Measurements from ENCODE around the gene ATP5IF1. TPM values are rescaled to one million over a fixed set of nuclear protein-coding genes. Genes with fewer than 3 reads are reported as not detected.

Gene ATP5IF1
- total RNA-seq, 4 donors from 2014 or later, result 131 to 503 (median 344) TPM

DNA sequence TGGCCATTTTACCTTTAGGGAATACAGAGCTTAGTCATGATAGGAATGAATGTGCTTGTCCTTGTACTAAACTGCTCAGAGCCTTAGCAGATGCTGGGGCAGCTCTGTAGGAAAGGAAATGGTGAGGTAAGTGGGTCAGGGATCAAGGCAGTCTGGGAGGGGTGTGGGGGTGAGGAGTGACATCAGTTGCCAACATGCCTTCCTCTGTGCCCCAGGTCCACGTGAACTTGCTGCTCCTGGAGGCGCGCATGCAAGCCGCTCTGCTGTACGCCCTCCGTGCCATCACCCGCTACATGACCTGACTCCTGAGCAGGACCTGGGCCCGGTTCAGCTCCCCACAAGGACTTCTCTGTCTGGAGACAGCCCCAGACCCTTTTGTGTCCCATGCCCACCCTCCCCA, 44.6 kb downstream of the ATP5IF1 start:
- H3K4me3 ChIP-seq, result no peak overlapping the region
- in situ Hi-C loops (cut with MboI; ENCODE audit: low pct_ligation_motif_present in 1 of 4, low pct_unique_long_range_greater_than_20kb in 1 of 4, low sequenced_read_pairs in 3 of 4), result no loop called here
- WGBS, 2 donors (ENCODE audit: low coverage in 1 of 2), result 80 to 86% methylated on average over 1 to 5 of the region's 8 CpGs

DNA sequence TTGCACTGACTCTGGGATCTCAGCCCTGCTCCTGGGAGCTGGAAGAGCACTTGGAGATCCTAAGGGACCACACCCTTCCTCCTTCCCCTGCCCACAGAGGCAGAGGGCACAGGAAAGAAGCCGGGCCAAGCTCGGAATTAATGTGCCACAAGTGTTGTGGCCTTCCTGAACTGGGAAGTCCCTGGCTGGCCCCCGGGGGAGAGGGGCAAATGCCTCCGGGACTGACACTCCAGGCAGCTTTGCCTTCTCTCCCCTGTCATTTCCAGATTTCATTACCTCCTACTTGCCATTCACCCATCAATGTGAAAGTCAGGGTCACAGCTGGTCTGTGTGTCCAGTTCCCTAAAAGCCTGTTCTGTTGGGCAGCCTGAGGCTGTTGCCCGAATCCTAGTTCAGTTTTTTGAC, 45.1 kb downstream of the ATP5IF1 start:
- peaks cover 0 to 26% (median 19%) of the 10 kb centered on the region in 4 donors for H3K4me1 ChIP-seq
- intact Hi-C loops (cut with DNase I; ENCODE audit: low total_unique reads) (no loop called here), in situ Hi-C loops (cut with MboI; ENCODE audit: low pct_ligation_motif_present in 1 of 4, low pct_unique_long_range_greater_than_20kb in 1 of 4, low sequenced_read_pairs in 3 of 4) (no loop called here)
- peak overlapping the region; percentile 55 to 74 (median 66) for H3K27ac ChIP-seq
- no peak for DNase-seq
- peaks cover 0 to 32% (median 15%) of the 10 kb centered on the region in 4 donors for H3K36me3 ChIP-seq
- no peaks in the 10 kb centered on the region for H3K27me3 ChIP-seq
- TF ChIP-seq POLR2A (IDR thresholded peaks at IDR 0.05), result no peak
- TF ChIP-seq POLR2AphosphoS5 (IDR thresholded peaks at IDR 0.05), result no peak
- TF ChIP-seq, protein P1, sequence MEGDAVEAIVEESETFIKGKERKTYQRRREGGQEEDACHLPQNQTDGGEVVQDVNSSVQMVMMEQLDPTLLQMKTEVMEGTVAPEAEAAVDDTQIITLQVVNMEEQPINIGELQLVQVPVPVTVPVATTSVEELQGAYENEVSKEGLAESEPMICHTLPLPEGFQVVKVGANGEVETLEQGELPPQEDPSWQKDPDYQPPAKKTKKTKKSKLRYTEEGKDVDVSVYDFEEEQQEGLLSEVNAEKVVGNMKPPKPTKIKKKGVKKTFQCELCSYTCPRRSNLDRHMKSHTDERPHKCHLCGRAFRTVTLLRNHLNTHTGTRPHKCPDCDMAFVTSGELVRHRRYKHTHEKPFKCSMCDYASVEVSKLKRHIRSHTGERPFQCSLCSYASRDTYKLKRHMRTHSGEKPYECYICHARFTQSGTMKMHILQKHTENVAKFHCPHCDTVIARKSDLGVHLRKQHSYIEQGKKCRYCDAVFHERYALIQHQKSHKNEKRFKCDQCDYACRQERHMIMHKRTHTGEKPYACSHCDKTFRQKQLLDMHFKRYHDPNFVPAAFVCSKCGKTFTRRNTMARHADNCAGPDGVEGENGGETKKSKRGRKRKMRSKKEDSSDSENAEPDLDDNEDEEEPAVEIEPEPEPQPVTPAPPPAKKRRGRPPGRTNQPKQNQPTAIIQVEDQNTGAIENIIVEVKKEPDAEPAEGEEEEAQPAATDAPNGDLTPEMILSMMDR (IDR thresholded peaks at IDR 0.05), result no peak
- TF ChIP-seq EP300 (IDR thresholded peaks at IDR 0.05; ENCODE audit: low read depth), result no peak
- no peaks in the 10 kb centered on the region for H3K9me3 ChIP-seq
- no peak overlapping the region for H3K4me3 ChIP-seq
- 78 to 80% methylated on average over 1 to 5 of the region's 5 CpGs for WGBS, 2 donors (ENCODE audit: low coverage in 1 of 2)

More for the DNA sequence above, 44.6 kb downstream of the ATP5IF1 start:
- Histone ChIP-seq H3K36me3 (peaks cover 0 to 36% (median 18%) of the 10 kb centered on the region in 4 donors), H3K27ac (peak overlapping the region; percentile 55 to 74 (median 66)), H3K9me3 (no peaks in the 10 kb centered on the region), H3K27me3 (no peaks in the 10 kb centered on the region), H3K4me1 (peaks cover 0 to 26% (median 19%) of the 10 kb centered on the region in 4 donors)
- no peak for TF ChIP-seq POLR2A (IDR thresholded peaks at IDR 0.05)
- TF ChIP-seq, protein P1 (IDR thresholded peaks at IDR 0.05), result no peak
- TF ChIP-seq POLR2AphosphoS5 (IDR thresholded peaks at IDR 0.05), result no peak
- no peak for TF ChIP-seq EP300 (IDR thresholded peaks at IDR 0.05; ENCODE audit: low read depth)
- intact Hi-C loops (cut with DNase I; ENCODE audit: low total_unique reads), result no loop called here
- no peak for DNase-seq

GRCh38 chr1:28281608-28282425, 45.9 kb downstream of the ATP5IF1 start:
- Histone ChIP-seq H3K9me3 (no peaks in the 10 kb centered on the region), H3K4me1 (peaks cover 0 to 26% (median 19%) of the 10 kb centered on the region in 4 donors), H3K4me3 (no peak overlapping the region), H3K27me3 (no peaks in the 10 kb centered on the region), H3K36me3 (peaks cover 0 to 31% (median 15%) of the 10 kb centered on the region in 4 donors), H3K27ac (peak overlapping the region; percentile 55 to 74 (median 66))
- peak; percentile 43 for DNase-seq
- TF ChIP-seq POLR2A (IDR thresholded peaks at IDR 0.05), result no peak
- TF ChIP-seq POLR2AphosphoS5 (IDR thresholded peaks at IDR 0.05), result no peak
- no peak for TF ChIP-seq EP300 (IDR thresholded peaks at IDR 0.05; ENCODE audit: low read depth)
- TF ChIP-seq, protein P1 (IDR thresholded peaks at IDR 0.05), result no peak
- intact Hi-C loops (cut with DNase I; ENCODE audit: low total_unique reads), result no loop called here
- WGBS, 2 donors (ENCODE audit: low coverage in 1 of 2), result 66% methylated on average over 14 of the region's 14 CpGs; no CpG with 5 or more reads in 1 of the 2 donors
- in situ Hi-C loops (cut with MboI; ENCODE audit: low pct_ligation_motif_present in 1 of 4, low pct_unique_long_range_greater_than_20kb in 1 of 4, low sequenced_read_pairs in 3 of 4), result no loop called here

Data from transverse colon (tissue), 4 donors.